Stimulated activated naive CD8-positive, alpha-beta T cell treated with anti-CD3 and anti-CD28 coated beads, Interleukin-15, Interleukin-2, amounts not matched to agents 100 U/mL and 50 U/mL, for 24 hours (primary cell): ENCODE results near the gene PCDHB8.
"Not testable (repeated sequence)": the region's sequence is repeated elsewhere in the genome, so short reads cannot be mapped to it uniquely, and the experiment has no call there.

ENCODE experiments used
- ATAC-seq: fragments of 150-1000 bp; cut with Tn5 transposase; one replicate; pipeline ENCODE4 v1.10.0; 2021
- DNase-seq: peaks from one replicate; pipeline ENCODE4 v3.0.0; 2021

The PCDHB8 gene

DNA sequence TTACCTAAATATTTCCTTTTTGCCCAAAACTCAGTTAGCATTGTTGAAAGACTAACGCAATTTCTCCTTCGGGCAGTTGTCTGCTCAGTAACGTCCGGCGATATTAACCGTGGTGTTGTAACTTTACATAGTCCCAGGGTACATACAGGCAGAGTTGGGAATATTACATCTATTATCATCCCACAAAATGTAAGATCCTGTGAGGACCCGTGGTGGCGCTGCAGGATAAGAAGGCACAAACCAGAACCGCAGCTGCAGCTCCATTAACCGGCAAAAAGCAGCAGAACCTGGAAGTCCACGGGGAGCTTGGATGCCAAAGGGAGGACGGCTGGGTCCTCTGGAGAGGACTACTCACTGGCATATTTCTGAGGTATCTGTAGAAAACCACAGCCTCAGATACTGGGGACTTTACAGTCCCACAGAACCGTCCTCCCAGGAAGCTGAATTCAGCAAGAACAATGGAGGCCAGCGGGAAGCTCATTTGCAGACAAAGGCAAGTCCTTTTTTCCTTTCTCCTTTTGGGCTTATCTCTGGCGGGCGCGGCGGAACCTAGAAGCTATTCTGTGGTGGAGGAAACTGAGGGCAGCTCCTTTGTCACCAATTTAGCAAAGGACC is at the start of gene PCDHB8:
TSS of gene PCDHB8 (plus strand) at position 214 of the 615 bp plus-strand sequence. CDS start at position 459, 245 bp downstream.
- DNase-seq, ATAC-seq: not testable (repeated sequence)

GRCh38 chr5:141135030-141135717 is 42.4 kb upstream of the PCDHB8 start, which contains the start of gene PCDHB5:
TSS of gene PCDHB5 (plus strand) at chr5:141135206. CDS start at chr5:141135435, 229 bp downstream.
- DNase-seq (no peak), ATAC-seq (no peak)

- DNase-seq: no peak
- ATAC-seq: no peak
Measured at GRCh38 chr5:141135718-141136266, 41.8 kb upstream of the PCDHB8 start.

GRCh38 chr5:141137346-141137745 is 40.2 kb upstream of the PCDHB8 start:
- DNase-seq, ATAC-seq: not testable (repeated sequence)

DNA sequence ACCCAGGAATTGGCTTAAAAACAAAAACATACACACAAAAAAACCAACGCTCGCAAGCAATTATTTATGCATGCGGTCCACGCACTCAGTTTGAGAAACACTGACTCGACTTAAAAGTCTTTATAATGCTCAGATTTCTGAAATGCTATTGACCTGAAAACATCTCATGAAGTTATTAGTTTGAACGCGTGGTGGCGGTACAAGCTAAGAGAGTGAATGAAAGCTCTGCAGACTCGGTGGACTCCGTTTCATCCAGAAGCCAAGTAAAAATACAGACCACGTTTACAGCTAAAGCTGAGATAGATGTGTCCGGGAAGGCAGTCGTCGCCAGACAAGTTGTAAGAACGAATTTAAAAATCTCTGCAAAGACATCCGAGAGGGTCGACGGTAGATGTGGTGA is 27.8 kb upstream of the PCDHB8 start, which contains the start of gene PCDHB6:
TSS of gene PCDHB6 (plus strand) at position 246 of the 400 bp plus-strand sequence. CDS start 201 bp downstream, outside the sequence.
- ATAC-seq: no peak
- DNase-seq: no peak

- no peak for ATAC-seq
Measured at GRCh38 chr5:141150224-141150992, 27.2 kb upstream of the PCDHB8 start.

GRCh38 chr5:141150993-141151325 is 26.6 kb upstream of the PCDHB8 start:
- DNase-seq: no peak
- no peak for ATAC-seq

More at GRCh38 chr5:141150224-141150992, 27.2 kb upstream of the PCDHB8 start:
- no peak for DNase-seq

GRCh38 chr5:141151632-141152031 is 26.0 kb upstream of the PCDHB8 start:
- ATAC-seq, DNase-seq: not testable (repeated sequence)

DNA sequence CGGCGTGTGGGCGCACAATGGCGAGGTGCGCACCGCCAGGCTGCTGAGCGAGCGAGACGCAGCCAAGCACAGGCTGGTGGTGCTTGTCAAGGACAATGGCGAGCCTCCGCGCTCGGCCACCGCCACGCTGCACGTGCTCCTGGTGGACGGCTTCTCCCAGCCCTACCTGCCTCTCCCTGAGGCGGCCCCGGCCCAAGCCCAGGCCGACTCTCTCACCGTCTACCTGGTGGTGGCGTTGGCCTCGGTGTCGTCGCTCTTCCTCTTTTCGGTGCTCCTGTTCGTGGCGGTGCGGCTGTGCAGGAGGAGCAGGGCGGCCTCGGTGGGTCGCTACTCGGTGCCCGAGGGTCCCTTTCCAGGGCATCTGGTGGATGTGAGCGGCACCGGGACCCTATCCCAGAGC is 25.5 kb upstream of the PCDHB8 start:
- not testable (repeated sequence) for ATAC-seq, DNase-seq

- DNase-seq: no peak
Measured at GRCh38 chr5:141155540-141156374, 21.8 kb upstream of the PCDHB8 start.

DNA sequence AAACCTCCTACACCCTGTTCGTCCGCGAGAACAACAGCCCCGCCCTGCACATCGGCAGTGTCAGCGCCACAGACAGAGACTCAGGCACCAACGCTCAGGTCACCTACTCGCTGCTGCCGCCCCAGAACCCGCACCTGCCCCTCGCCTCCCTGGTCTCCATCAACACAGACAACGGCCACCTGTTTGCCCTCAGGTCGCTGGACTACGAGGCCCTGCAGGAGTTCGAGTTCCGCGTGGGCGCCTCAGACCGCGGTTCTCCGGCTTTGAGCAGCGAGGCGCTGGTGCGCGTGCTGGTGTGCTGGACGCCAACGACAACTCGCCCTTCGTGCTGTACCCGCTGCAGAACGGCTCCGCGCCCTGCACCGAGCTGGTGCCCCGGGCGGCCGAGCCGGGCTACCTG is 20.2 kb upstream of the PCDHB8 start:
- not testable (repeated sequence) for ATAC-seq, DNase-seq

More at GRCh38 chr5:141155540-141156374, 21.8 kb upstream of the PCDHB8 start:
- ATAC-seq: no peak

DNA sequence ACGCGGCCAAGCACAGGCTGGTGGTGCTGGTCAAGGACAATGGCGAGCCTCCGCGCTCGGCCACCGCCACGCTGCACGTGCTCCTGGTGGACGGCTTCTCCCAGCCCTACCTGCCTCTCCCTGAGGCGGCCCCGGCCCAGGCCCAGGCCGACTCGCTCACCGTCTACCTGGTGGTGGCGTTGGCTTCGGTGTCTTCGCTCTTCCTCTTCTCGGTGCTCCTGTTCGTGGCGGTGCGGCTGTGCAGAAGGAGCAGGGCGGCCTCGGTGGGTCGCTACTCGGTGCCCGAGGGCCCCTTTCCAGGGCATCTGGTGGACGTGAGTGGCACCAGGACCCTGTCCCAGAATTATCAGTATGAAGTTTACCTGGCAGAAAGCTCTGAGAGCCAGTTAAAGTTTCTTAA is 19.7 kb upstream of the PCDHB8 start:
- DNase-seq, ATAC-seq: not testable (repeated sequence)

DNA sequence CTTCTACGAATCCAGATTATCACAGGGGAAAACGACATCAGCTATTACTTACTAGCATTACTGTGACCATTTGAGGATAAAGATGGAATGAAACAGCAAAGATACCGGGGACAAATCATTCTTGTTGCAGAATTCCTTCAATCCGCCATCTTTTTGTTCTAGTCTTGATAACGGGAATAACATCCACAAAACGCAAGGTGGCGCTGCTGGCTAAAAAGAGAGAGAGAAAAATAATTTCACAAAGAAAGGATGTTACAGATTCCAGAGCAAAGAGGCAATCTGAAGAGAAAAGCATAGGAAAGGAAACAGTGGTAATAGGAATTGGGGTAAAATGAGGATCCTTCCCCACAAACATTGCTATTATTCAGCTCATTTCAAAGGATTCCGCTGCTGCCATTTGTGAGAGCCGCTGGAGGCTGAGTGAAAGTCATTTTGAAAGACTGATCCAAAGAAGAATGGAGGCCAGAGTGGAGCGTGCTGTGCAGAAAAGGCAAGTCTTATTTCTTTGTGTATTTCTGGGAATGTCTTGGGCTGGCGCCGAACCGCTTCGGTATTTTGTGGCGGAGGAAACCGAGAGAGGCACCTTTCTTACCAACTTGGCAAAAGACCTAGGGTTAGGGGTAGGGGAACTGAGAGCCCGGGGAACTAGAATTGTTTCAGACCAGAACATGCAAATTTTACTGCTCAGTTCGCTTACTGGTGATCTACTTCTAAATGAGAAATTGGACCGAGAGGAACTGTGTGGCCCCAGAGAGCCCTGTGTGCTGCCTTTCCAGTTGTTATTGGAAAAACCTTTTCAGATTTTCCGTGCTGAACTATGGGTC is 5.0 kb upstream of the PCDHB8 start, which contains the start of gene PCDHB7:
TSS of gene PCDHB7 (plus strand) at position 264 of the 824 bp plus-strand sequence. CDS start at position 456, 192 bp downstream.
- no peak for ATAC-seq
- DNase-seq: peak; percentile 16

DNA sequence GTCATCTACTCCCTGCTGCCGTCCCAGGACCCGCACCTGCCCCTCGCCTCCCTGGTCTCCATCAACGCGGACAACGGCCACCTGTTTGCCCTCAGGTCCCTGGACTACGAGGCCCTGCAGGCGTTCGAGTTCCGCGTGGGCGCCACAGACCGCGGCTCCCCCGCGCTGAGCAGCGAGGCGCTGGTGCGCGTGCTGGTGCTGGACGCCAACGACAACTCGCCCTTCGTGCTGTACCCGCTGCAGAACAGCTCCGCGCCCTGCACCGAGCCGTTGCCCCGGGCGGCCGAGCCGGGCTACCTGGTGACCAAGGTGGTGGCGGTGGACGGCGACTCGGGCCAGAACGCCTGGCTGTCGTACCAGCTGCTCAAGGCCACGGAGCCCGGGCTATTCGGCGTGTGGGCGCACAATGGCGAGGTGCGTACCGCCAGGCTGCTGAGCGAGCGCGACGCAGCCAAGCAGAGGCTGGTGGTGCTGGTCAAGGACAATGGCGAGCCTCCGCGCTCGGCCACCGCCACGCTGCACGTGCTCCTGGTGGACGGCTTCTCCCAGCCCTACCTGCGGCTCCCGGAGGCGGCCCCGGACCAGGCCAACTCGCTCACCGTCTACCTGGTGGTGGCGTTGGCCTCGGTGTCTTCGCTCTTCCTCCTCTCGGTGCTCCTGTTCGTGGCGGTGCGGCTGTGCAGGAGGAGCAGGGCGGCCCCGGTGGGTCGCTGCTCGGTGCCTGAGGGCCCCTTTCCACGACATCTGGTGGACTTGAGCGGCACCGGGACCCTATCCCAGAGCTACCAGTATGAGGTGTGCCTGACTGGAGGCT is 3.1 kb upstream of the PCDHB8 start:
- not testable (repeated sequence) for ATAC-seq, DNase-seq

DNA sequence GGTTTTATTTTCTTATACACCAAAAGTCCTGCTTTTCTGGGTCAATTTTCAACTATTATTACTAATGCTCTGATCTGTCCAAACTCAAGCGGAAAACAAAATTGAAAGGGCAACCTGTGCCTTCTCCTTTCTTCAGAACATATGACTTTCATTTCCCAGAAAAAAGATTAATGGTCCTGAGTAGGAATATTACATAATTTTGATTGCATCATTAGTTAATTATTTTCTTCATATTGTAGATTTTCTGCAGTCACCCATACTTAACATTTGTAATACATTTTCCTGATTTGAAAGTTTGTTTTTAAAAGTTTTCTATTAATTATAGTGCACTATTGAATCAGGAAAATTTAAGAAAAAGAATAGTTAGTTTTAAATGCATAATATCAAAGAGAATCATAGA is 1.7 kb upstream of the PCDHB8 start:
- no peak for DNase-seq
- no peak for ATAC-seq

GRCh38 chr5:141179371-141179770 is 1.8 kb downstream of the PCDHB8 start:
- not testable (repeated sequence) for ATAC-seq, DNase-seq

- not testable (repeated sequence) for ATAC-seq, DNase-seq
Measured at GRCh38 chr5:141179876-141180275, 2.3 kb downstream of the PCDHB8 start.

DNA sequence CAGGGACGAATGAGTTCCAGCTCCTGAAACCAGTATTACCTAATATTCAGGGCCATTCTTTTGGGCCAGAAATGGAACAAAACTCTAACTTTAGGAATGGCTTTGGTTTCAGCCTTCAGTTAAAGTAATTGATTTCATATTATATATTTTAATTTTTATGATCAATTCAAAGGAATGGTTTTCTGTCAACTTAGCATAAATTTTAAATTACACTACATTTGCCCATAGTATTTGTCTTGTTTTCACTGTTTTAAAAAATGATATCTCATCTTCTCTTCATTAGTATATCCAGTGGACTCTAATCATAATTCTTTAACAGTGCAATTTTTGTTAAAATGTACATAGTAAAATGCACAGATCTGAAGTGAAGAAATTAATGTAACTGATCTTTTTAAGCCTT is 2.7 kb downstream of the PCDHB8 start:
- ATAC-seq: no peak
- DNase-seq: no peak

- no peak for DNase-seq
- ATAC-seq: no peak
Measured at GRCh38 chr5:141182248-141182647, 4.7 kb downstream of the PCDHB8 start, which contains the start of gene PCDHB16. TSS of gene PCDHB16 (plus strand) at chr5:141182387. CDS start at chr5:141182560, 173 bp downstream.
